Measurements from ENCODE around the gene GOPC. TPM values are rescaled to one million over a fixed set of nuclear protein-coding genes. Genes with fewer than 3 reads are reported as not detected.

The GOPC gene
- total and polyA plus RNA-seq, 2 of the 4 experiments (the other 2 are of a cell fraction) = 23.4 to 23.8 TPM

GRCh38 chr6:117592983-117593759, 9.1 kb downstream of the GOPC start:
- H3K36me3 ChIP-seq (ENCODE audit: control insufficient read depth, insufficient read depth, low read length) = peaks cover 10% of the 10 kb centered on the region
- H2BK5ac ChIP-seq (ENCODE audit: low read depth, low read length, poor library complexity, severe bottlenecking) = no peak overlapping the region
- peaks cover 8 to 43% of the 10 kb centered on the region in 2 experiments for H3K79me1 ChIP-seq (ENCODE audit: low read depth in 1 of 2, low read length in 2 of 2)
- H4K91ac ChIP-seq (ENCODE audit: insufficient read depth, low read depth, low read length) = no peak overlapping the region
- no peak overlapping the region for H4K8ac ChIP-seq (ENCODE audit: low read depth in 2 of 2, low read length in 2 of 2)
- no peak overlapping the region for H3K23ac ChIP-seq (ENCODE audit: low read depth, low read length)
- intact Hi-C loops (cut with micrococcal nuclease) (no loop called here), in situ Hi-C loops (cut with MboI; ENCODE audit: low sequenced_read_pairs) (no loop called here), dilution Hi-C loops (cut with HindIII; ENCODE audit: low sequenced_read_pairs, unreplicated experiment) (no loop called here)
- no peak overlapping the region for H2BK20ac ChIP-seq (ENCODE audit: low read depth, low read length)
- no peak overlapping the region for H4K5ac ChIP-seq (ENCODE audit: low read depth, low read length)
- no peak overlapping the region for H3K4me2 ChIP-seq (ENCODE audit: low read depth, low read length)
- no peaks in the 10 kb centered on the region for H3K9me1 ChIP-seq (ENCODE audit: insufficient read depth, low read length)
- no peak overlapping the region for H2BK15ac ChIP-seq (ENCODE audit: low read depth, low read length)
- no peak overlapping the region for H2AFZ ChIP-seq (replicated peaks; ENCODE audit: low read length, poor library complexity)
- no peaks in the 10 kb centered on the region for H3K4me1 ChIP-seq (ENCODE audit: control insufficient read depth, insufficient read depth, low read length)
- no peaks in the 10 kb centered on the region for H3K27me3 ChIP-seq (ENCODE audit: control insufficient read depth, insufficient read depth, low read length)
- no peak overlapping the region for H2AK5ac ChIP-seq (ENCODE audit: low read depth, low read length)
- H4K20me1 ChIP-seq (ENCODE audit: insufficient read depth, low read length) = peaks cover 16% of the 10 kb centered on the region; the same call in 1 of the 2 replicates
- H3K14ac ChIP-seq (replicated peaks; ENCODE audit: low read depth, low read length) = no peak overlapping the region
- H2AK9ac ChIP-seq (replicated peaks; ENCODE audit: low read depth, low read length, poor library complexity) = no peak overlapping the region
- H3K4ac ChIP-seq (ENCODE audit: low read depth, low read length) = no peak overlapping the region
- DNase-seq (no peak), ATAC-seq (ENCODE audit: low read depth) (no peak)
- no peak overlapping the region for H3K27ac ChIP-seq (ENCODE audit: insufficient read depth, low read length)
- no TSS peak for BruUV-seq (replicated peaks)
- WGBS, 2 experiments (ENCODE audit: extremely low coverage in 2 of 2, insufficient read length in 1 of 2) = 63% methylated on average over 1 of the region's 3 CpGs; no CpG with 5 or more reads in 1 of the 2 experiments
- ChIA-PET CTCF (no interaction called here), POLR2A (ENCODE audit: unreplicated experiment) (no interaction called here)
- H3K56ac ChIP-seq (ENCODE audit: extremely low read depth, insufficient read depth, low read length) = no peak overlapping the region
- no peak overlapping the region for H3K9ac ChIP-seq (ENCODE audit: low read depth, low read length)
- no peak overlapping the region for H2BK120ac ChIP-seq (ENCODE audit: low read depth, low read length)
- H3K9me3 ChIP-seq (ENCODE audit: control insufficient read depth, insufficient read depth, low read length) = no peaks in the 10 kb centered on the region
- TF ChIP-seq POLR2A (IDR thresholded peaks at IDR 0.05; ENCODE audit: low read depth, low read length) (no peak), MAZ (IDR thresholded peaks at IDR 0.05; ENCODE audit: borderline replicate concordance, low read depth, low read length) (no peak), CTCF (conservative IDR thresholded peaks at IDR 0.05; ENCODE audit: low read depth, low read length) (no peak), USF2 (IDR thresholded peaks at IDR 0.05; ENCODE audit: low read depth, low read length) (no peak), CHD1 (IDR thresholded peaks at IDR 0.05; ENCODE audit: low read depth, low read length) (no peak), BHLHE40 (IDR thresholded peaks at IDR 0.05; ENCODE audit: low read depth, low read length) (no peak), RFX5 (IDR thresholded peaks at IDR 0.05; ENCODE audit: low read depth, low read length) (no peak), CEBPB (IDR thresholded peaks at IDR 0.05; ENCODE audit: low read depth, low read length) (no peak), RAD21 (IDR thresholded peaks at IDR 0.05; ENCODE audit: low read length) (no peak), NFE2L2 (IDR thresholded peaks at IDR 0.05; ENCODE audit: low read depth, low read length) (no peak), RCOR1 (IDR thresholded peaks at IDR 0.05; ENCODE audit: insufficient replicate concordance, low read length) (no peak), MXI1 (IDR thresholded peaks at IDR 0.05; ENCODE audit: borderline replicate concordance, low read depth, low read length) (no peak), FOS (IDR thresholded peaks at IDR 0.05; ENCODE audit: low read depth, low read length) (no peak), ELK1 (IDR thresholded peaks at IDR 0.05; ENCODE audit: borderline replicate concordance, low read depth, low read length) (no peak), SMC3 (IDR thresholded peaks at IDR 0.05; ENCODE audit: low read depth, low read length) (no peak), MAFK (IDR thresholded peaks at IDR 0.05; ENCODE audit: low read depth, low read length) (no peak)
- no peak overlapping the region for H3K18ac ChIP-seq (ENCODE audit: low read depth, low read length)
- no peak overlapping the region for H3K4me3 ChIP-seq (ENCODE audit: insufficient read depth, low read depth, low read length)
